ENCODE results near the gene NPEPL1.
"Not testable (repeated sequence)": the region's sequence is repeated elsewhere in the genome, so short reads cannot be mapped to it uniquely, and the experiment has no call there.

The NPEPL1 gene

DNA sequence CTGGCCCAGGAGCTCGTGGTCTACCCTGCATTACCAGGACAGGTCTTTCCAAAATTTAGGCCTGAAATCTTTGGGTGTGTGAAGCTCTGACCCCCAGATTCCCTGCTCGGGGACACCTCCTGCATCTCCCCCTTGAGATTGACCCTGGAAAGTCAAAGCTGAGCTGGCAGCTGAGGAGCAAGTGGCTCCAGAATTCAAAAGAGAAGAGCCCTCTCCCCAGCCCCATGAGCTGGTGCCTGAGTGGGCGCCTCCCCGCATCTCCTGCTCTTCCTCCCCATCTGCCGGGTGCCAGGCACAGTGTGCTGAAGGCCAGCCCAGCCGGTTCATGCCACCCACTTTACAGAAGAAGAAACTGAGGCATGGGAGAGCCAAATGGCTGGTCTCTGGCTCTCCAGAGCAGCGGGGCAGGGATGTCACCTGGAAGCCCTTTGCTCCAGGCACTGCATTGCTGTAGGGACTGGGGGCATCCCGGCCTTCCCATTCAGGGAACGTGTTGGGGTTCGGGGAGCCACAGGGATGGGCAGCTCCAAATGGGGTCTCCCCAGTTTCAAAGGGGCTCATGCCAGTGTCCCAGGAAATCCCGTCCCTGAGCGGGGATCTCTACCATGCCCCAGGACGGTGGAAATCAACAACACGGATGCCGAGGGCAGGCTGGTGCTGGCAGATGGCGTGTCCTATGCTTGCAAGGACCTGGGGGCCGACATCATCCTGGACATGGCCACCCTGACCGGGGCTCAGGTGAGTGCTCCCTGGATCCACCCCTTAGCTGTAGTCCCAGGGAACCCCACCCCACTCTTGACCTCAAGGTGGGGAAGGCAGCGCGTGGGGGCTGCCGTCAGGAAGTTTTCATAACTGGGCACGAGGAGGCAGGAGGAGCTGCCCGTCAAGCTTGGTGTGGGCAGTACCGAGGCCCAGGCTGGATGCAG is 20.5 kb downstream of the NPEPL1 start:
- DNase-seq (ENCODE audit: low read depth in 2 of 2, low spot score in 1 of 2), result no peak

DNA sequence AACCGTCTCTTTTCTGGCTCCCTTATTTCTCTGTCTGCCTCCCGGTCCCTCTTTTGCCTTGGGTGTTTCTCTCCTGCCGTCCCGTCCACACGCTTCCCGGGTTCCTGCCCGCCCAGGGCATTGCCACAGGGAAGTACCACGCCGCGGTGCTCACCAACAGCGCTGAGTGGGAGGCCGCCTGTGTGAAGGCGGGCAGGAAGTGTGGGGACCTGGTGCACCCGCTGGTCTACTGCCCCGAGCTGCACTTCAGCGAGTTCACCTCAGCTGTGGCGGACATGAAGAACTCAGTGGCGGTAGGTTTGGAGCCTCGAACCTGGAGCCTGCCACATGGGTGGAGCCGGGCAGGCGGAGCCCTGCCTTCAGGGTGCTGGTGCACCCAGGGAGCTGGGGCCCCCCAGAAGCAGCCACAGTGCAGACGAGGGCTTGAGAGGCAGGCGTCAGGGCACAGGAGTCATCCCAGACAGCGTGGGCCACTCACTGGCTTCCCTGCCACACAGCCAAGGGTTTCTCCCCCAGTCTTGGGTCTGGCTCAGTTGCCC is 21.3 kb downstream of the NPEPL1 start:
- DNase-seq (ENCODE audit: low read depth in 2 of 2, low spot score in 1 of 2), result no peak

DNA sequence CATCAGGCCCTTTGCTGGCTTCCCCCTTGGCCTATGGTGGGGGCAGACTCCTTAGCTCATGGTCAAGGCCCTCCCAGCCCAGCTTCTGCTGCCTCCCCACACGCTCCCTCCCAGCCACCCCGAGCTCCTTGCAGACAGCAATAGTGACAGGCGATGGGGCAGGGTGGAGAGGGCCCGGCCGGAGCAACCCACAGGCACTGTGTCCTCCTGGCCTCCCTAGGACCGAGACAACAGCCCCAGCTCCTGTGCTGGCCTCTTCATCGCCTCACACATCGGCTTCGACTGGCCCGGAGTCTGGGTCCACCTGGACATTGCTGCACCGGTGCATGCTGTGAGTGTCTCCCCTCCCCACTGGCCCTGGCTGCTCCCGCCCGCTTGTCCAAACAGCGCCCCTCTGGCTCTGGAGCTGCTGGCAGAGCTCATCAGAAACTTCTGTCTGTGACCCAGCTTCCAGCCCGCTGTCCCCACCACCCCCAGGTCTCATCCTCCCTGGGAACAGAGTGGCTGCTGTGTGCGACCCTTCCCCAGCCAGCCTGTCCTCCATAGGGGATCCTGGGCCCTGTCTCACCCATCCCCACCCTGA is 21.8 kb downstream of the NPEPL1 start:
- DNase-seq (ENCODE audit: low read depth in 2 of 2, low spot score in 1 of 2), result no peak

DNA sequence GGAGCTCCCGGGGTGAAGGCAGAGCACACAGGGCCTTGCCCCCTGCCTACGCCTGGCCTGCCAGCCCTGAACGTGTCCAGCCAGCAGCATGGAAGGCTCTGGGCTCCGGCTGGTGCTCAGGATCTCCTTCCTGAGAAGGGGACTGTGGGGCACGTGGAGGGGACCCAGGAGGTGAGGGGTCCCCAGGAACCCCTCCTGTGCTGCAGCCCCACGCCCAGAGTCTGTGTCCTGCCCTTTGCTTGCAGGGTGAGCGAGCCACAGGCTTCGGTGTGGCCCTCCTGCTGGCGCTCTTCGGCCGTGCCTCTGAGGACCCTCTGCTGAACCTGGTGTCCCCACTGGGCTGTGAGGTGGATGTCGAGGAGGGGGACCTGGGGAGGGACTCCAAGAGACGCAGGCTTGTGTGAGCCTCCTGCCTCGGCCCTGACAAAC is 22.3 kb downstream of the NPEPL1 start:
- DNase-seq (ENCODE audit: low read depth in 2 of 2, low spot score in 1 of 2), result no peak

DNA sequence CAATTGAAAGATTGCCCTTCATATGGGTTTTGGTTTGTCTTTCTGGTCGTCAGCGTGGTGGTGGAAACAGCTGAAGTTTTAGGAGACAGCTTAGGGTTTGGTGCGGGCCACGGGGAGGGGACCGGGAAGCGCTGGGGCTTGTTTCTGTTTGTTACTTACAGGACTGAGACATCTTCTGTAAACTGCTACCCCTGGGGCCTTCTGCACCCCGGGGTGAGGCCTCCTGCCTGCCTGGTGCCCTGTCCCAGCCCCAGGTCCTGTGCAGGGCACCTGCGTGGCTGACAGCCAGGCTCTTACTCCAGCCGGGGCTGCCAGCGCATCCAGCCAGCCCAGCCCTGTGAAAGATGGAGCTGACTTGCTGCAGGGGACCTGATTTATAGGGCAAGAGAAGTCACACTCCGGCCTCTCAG is 22.8 kb downstream of the NPEPL1 start:
- DNase-seq (ENCODE audit: low read depth in 2 of 2, low spot score in 1 of 2), result no peak

DNA sequence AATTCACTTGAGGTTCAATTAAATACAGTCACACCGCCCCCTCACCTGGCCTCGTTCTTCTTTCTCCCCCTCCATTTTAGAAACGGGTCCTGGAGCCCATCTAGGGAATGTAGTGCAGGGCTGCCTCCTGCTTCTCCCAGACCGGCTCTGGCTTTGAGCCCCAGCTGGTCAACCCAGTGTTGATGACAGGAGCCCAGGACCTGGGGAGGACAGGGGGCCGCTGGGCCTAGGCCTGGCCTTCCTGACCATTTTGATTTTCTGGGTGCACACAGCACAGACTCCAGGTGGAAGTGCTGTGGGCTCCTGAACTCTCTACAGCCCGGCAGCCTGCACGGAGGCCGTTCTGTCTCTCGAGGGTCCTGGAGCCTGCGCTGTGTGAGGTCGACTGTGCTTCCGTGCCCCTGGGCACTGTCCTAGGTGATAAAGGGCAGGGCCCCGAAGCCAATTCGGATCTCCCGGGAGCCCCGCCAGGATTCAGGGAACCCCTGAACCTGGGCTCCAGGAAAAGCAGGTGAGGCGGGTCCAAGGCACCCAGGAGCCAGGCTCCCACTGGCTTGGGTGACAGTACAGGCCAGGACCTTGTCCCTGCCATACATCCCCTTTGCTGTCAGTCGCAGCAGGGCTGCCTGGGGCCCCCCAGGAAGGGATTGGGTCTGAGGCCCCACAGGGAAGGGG is 23.3 kb downstream of the NPEPL1 start:
- no peak for DNase-seq (ENCODE audit: low read depth in 2 of 2, low spot score in 1 of 2)

DNA sequence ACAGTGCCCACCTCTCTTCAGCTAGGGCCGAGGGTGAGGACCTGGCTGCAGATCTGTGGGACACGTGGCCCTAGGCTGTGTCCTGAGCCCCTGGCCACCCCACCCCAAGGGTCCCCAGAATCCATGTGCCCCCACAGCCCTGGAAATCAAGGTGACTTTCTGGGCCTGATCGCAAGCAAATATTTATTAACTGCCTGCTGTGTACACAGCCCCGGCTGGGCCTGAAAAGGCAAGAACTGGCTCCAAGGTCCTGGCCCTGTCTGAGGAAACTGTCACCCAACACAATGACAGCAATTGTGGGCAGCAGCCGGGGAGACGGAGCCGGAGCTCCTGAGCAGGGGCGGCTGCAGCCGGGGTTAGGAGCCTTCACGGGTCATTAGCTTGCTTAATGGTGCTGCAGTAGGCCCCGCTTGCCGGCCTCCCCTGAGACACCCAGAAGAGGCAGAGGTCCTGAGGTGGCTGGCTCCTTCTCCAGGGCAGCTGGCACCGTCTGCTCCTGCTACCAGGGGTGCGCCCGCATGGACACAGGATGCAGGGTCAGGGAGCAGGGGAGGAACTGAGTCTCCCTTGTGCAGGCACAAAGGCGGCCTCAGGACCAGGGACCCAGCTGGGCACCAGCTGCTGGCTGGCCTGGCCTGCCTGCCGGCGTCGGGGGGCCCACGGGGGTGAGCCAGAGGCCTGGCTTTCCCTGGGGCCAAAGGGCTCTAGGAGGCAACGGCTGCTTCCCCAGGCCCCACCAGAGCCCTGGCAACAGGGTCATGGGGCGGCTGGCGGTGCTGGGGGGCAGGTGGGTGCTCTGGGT is 24.1 kb downstream of the NPEPL1 start:
- no peak for DNase-seq (ENCODE audit: low read depth in 2 of 2, low spot score in 1 of 2)

DNA sequence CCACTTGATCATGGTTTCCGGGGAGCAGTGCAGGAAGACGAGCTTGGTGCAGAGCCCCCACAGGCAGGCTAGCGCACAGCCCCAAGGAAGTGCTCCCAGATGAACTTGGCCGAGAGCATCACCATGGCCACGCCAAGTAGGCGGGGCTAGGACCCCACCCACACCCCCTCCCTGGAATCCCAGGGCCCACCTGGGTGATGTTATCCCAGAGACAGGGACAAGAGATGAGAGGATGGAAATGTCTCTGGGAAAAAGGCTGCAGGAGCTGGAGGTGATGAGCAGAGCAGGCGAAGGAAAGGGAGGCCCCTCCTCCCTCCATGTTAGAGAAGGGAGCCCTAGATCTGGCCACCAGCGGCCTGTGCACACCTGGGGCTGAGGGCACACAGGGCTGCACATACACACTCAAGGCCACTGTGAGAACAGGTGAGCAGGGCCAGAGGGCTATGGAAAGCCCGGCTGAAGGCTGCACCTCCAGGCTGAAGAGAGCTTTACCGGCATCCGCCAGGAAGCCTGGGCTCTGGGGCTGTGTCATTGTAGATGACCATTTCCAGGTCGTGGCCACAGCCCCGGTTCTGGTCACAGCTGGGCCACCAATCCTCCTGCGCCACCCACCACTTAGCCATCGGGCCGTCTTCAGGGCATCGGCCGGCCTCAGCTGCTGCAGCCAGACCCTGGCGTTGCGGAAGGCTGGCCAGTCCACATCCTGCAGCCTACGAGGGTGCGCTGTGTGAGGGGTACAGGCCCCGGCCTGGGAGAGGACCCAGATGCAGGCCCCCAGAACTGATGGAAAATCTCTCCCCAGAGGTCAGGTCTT is 24.9 kb downstream of the NPEPL1 start:
- DNase-seq (ENCODE audit: low read depth in 2 of 2, low spot score in 1 of 2), result no peak

DNA sequence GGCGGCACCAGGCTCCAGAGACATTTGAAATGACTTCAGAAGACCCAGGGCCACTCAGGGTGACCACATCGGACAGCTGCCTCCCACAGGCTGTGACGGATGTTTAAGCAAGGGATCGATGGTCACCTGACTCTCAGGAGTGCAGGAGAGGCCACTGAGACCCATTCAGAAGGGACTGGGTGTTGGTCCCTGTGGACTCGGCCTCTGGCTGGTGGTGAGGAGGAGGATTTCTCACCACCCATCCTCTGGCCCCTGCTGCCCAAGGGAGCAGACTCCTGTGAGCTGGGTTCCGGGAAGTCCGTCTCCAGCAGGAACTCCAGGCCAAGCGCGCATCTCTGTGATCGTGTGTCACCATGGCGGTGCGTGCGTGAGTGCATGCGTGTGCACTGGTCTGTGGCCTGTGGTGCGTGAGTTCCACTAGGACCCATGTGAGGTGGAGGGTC is 25.5 kb downstream of the NPEPL1 start:
- no peak for DNase-seq (ENCODE audit: low read depth in 2 of 2, low spot score in 1 of 2)

DNA sequence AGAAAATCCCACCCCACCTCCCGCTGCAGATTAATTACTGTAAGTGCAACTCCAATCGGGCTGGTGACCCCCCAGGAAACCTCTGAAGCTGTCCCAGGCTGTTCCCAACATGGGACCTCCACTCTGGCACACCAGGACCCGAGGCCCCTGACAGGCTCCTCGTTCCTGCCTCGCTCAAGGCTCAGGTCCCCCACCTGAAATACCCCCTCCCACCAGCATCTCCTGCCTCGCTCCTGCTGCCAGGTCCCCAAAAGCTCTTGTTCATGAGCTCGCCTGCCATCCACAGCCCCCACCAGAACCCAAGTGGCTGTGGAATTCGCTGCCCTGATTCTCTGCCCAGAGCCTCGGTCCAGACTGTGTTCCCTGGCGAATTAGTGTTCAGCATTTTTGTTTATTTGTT is 26.1 kb downstream of the NPEPL1 start:
- DNase-seq (ENCODE audit: low read depth in 2 of 2, low spot score in 1 of 2), result no peak

DNA sequence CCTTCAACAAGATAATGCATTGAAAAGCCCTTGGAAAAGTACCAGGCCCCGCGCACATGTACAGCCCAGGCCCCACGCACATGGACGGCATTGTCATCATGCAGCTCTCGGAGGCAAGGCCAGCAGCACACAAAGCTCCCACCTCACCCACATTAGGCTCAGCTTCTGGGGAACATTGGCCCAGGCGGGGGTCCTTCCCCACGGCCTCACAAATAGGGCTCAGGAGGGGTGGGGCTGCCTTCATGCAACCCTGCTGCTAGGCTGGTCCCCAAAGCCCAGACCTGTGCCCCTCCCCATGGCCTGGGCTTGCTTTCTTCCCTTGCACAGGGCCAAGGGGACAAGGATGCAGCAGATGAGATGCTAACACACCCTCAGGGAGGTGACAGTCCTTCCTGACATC is 26.7 kb downstream of the NPEPL1 start:
- no peak for DNase-seq (ENCODE audit: low read depth in 2 of 2, low spot score in 1 of 2)

DNA sequence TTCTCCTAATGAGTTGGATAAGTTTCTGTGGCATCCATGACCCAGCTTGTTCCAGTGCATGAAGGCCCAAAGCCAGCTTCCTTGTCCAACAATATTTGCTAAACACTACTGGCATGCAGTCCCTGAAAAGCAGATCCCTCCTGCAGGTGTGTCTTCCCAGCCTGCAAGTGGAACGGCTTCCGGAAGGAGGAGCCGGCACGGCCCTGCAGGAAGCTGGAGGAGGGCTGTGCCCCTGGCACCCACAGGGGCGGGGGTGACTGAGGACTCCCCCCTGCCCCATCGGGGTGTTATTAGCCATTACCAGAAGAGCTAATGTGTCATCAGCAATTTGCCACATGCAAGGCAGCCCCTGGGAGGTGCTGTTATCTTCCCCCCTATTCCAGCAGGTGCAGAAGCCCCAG is 27.4 kb downstream of the NPEPL1 start:
- no peak for DNase-seq (ENCODE audit: low read depth in 2 of 2, low spot score in 1 of 2)

DNA sequence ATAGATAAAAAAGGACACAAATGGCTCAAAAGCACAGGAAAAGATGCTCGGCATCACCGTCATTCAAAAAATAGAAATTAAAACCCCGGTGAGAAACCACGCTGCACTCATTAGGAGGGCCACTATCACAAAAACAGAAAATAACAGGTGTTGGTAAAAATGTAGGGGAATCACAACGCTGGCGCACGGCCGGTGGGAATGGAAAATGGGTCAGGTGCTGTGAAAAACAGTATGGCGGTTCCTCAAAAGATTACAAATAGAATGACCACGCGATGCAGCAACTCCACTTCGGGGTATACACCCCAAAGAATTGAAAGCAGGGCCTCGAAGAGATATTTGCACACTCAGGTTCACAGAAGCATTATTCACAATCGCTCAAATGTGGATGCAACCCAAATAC is 28.3 kb downstream of the NPEPL1 start:
- DNase-seq (ENCODE audit: low read depth in 2 of 2, low spot score in 1 of 2), result no peak

DNA sequence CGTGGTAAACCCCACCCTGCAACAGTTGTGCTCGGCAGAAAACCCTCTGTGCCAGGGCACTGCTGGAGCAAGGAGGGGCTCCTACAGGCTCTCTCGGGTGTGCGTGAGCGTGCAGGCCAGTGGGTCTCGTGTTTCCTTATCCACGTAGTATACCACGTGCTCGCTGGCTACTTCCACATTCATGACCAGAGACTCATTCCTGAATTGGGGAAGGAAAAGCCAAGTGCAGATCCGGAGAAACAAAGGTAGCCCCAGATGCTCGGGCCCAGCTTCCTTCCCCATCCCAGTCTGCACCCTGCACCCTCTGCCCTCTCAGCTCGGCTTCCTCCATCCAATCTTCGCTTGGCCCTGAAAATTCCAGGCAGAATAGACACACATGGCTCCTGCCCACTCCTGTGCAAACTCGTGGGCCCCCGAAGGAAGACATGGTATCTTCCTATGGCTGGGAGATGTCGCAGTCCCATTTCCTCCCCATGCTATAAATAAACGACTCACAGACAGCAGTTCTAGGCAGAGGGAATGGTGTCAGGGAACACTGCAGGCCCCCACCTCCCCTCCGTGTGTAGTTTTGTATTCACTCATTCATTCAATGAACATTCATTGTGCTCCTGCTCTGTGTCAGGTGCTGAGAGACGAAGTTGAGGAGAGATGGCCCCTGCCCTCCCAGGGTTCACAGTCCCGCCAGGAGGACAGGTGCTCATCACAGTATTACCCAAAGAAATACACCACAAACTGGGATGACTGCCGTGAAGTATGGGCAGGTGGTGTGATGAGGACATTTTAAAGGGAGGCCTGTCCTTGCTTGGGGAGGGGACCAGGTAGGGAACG is 29.6 kb downstream of the NPEPL1 start:
- no peak for DNase-seq (ENCODE audit: low read depth in 2 of 2, low spot score in 1 of 2)

DNA sequence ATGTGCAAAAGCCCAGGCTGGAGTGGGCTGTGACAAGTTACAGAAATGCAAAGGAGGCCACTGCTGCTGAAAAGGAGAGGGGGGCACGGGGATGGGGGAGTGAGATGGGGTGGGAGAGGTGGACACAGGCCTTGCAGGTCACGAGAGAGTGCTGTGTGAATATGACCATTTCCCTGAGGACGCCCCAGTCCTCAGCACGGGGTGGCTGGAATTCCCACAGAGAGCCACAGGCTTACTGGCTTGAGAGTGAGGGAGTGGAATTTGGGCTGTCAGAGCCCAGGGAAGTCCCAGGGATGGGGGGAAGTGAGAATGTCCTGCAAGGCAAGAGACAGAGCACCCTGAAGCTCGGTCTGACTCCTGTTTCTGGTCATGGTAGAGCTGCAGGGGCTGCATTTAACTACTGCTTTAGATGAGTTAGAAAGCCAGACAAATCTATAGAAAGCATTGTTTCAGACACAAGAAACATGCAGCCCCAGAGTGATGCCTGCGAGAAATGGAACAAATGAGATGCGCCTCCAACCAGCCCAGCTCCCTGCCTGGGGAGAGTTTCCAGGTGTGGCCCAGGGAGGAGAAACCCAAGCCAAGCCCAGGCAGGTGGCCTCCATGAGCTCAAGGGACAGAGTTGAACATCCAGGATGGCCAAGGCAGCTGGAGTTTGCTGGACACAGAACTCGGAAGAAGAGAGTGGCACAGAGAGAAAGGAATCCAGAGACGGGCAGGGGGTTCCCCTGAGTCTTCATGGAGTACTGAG is 30.5 kb downstream of the NPEPL1 start:
- no peak for DNase-seq (ENCODE audit: low read depth in 2 of 2, low spot score in 1 of 2)

DNA sequence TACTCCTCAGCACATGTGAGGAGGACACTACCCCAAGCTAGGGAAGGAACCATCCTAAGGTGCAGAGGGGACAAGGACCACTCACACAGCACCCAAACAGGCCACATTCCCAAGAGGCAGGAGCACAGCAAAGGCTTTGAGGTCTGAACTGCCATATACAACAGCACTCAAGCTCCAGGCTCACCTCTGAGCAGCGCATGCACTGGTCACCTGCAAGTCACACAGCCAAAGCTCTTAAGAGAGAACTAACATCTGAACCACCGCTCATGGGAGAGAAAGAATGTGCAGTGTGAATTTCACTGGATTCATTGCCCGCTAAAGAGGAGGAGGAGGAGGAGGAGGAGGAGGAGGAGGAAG is 31.0 kb downstream of the NPEPL1 start:
- DNase-seq (ENCODE audit: low read depth in 2 of 2, low spot score in 1 of 2), result no peak

DNA sequence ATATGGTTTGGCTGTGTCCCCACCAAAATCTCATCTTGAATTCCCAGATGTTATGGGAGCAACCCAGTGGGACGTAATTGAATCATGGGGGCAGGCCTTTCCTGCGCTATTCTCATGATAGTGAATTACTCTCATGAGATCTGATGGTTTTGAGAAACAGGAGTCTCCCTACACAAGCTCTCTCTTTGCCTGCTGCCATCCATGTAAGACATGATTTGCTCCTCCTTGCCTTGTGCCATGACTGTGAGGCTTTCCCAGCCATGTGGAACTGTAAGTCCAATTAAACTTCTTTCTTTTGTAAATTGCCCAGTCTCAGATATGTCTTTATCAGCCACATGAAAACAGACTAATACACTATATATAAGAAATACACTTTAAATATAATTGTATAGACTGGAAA is 33.6 kb downstream of the NPEPL1 start:
- DNase-seq (ENCODE audit: low read depth in 2 of 2, low spot score in 1 of 2), result not testable (repeated sequence)

DNA sequence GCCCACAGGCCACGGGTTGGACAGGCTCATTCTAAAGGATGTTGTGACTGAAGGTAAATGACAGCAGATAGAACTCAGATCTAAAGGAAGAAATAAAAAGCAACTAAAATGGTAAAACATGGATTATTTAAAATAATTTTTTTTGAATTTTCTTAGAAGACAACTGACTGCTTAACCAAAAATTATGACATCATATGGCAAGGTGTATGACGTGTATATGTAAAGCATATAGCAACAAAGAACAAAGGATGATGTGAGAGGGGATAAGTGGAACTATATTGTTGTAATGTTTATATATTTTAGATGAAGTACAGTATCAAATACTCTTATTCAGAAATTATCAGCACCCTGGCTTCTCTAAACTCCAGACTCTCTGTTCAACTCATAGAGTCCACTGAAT is 38.6 kb downstream of the NPEPL1 start:
- DNase-seq (ENCODE audit: low read depth in 2 of 2, low spot score in 1 of 2), result no peak

DNA sequence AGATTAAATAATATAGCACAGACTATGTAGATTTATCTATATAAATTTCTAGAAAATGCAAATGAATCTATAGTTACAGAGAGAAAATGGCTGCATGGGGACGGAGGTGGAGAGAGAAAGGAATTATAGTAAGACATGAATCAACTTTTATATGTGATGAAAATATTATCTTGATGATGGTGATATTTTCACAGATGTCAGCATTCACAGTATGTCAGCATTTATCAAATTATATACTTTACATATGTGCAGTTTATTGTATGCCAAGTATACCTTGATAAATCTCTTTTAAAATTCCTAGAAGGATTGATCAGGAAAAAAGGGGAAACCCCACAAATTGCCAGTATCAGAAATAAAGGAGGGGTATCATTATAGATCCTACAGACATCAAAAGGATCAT is 44.6 kb downstream of the NPEPL1 start:
- no peak for DNase-seq (ENCODE audit: low read depth in 2 of 2, low spot score in 1 of 2)
